Fibroblast of skin of right biceps (primary cell): Measurements from ENCODE around the gene ASTN2.

Source experiments
- DNase-seq: peaks from one replicate; pipeline ENCODE4 v3.0.0-alpha.2; 2013

ASTN2 gene

GRCh38 chr9:116543731-116544400 is 871.0 kb downstream of the ASTN2 start:
- DNase-seq = peak; percentile 94

GRCh38 chr9:116541402-116541801 is 873.5 kb downstream of the ASTN2 start:
- DNase-seq = no peak

GRCh38 chr9:116539549-116539948 is 875.3 kb downstream of the ASTN2 start:
- DNase-seq = peak; percentile 26

- no peak for DNase-seq
Observed at GRCh38 chr9:116525611-116526010, 889.2 kb downstream of the ASTN2 start.

GRCh38 chr9:116524778-116525470 is 889.9 kb downstream of the ASTN2 start:
- DNase-seq = no peak

- no peak for DNase-seq
Observed at GRCh38 chr9:116520218-116520617, 894.6 kb downstream of the ASTN2 start.

- DNase-seq = no peak
Observed at GRCh38 chr9:116516456-116516855, 898.4 kb downstream of the ASTN2 start.

- no peak for DNase-seq
Observed at GRCh38 chr9:116515541-116515940, 899.3 kb downstream of the ASTN2 start.

GRCh38 chr9:116506685-116507084 is 908.2 kb downstream of the ASTN2 start:
- peak; percentile 43 for DNase-seq

GRCh38 chr9:116504893-116505480 is 909.9 kb downstream of the ASTN2 start:
- no peak for DNase-seq

- no peak for DNase-seq
Observed at GRCh38 chr9:116504081-116504480, 910.8 kb downstream of the ASTN2 start.

- DNase-seq = no peak
Observed at GRCh38 chr9:116502746-116503145, 912.1 kb downstream of the ASTN2 start.

GRCh38 chr9:116501871-116502270 is 913.0 kb downstream of the ASTN2 start:
- DNase-seq = peak; percentile 76

- DNase-seq = peak; percentile 86
Observed at GRCh38 chr9:116499986-116500871, 914.6 kb downstream of the ASTN2 start.

- no peak for DNase-seq
Observed at GRCh38 chr9:116499434-116499833, 915.4 kb downstream of the ASTN2 start.

GRCh38 chr9:116497095-116497890 is 917.6 kb downstream of the ASTN2 start:
- DNase-seq = peak; percentile 48

GRCh38 chr9:116496167-116496566 is 918.7 kb downstream of the ASTN2 start:
- no peak for DNase-seq

GRCh38 chr9:116495725-116496124 is 919.1 kb downstream of the ASTN2 start:
- DNase-seq = no peak

GRCh38 chr9:116494815-116495634 is 919.8 kb downstream of the ASTN2 start:
- no peak for DNase-seq

GRCh38 chr9:116493183-116493860 is 921.5 kb downstream of the ASTN2 start:
- DNase-seq = peak; percentile 70

- DNase-seq = peak; percentile 56
Observed at GRCh38 chr9:116491659-116492058, 923.2 kb downstream of the ASTN2 start.
